Heart right ventricle (tissue), 16 donors: ENCODE measurements around the gene FRK. TPM values are rescaled to one million over a fixed set of nuclear protein-coding genes. Genes with fewer than 3 reads are reported as not detected.

Experiments used
- ATAC-seq, 8 donors: fragments of 200-7000 bp; cut with Tn5 transposase; one replicate each; pipeline ENCODE4 v1.9.1; 2020; ENCODE audit warnings: mild to moderate bottlenecking in 8 of 8, moderate library complexity in 8 of 8, moderate number of reproducible peaks in 1 of 8
- DNase-seq, 2 donors: peaks; one replicate each; pipeline ENCODE4 v3.0.0-alpha.2; 2020
- H3K27ac ChIP-seq, 10 donors: fragments of 200-600 bp; sonication (generic) in 2 of 10; one replicate each; pipeline versions ENCODE4 v1.5.0 to v1.8.0; 2020 to 2022; ENCODE audit warnings: mild to moderate bottlenecking in 3 of 10
- H3K27me3 ChIP-seq, 7 donors: fragments of 200-600 bp; one replicate each; pipeline ENCODE4 v1.8.0; 2021 to 2022; ENCODE audit warnings: mild to moderate bottlenecking in 2 of 7
- H3K36me3 ChIP-seq, 9 donors: fragments of 200-600 bp; sonication (generic) in 1 of 9; one replicate each; pipeline versions ENCODE4 v1.5.0 to v1.8.0; 2020 to 2022; ENCODE audit warnings: mild to moderate bottlenecking in 2 of 9
- H3K4me1 ChIP-seq, 9 donors: fragments of 200-600 bp; sonication (generic) in 1 of 9; one replicate each; pipeline versions ENCODE4 v1.5.0 to v1.8.0; 2020 to 2022; ENCODE audit warnings: mild to moderate bottlenecking in 4 of 9
- H3K4me3 ChIP-seq, 10 donors: fragments of 200-600 bp; sonication (generic) in 2 of 10; one replicate each; pipeline versions ENCODE4 v1.5.0 to v1.8.0; 2020 to 2022; ENCODE audit warnings: mild to moderate bottlenecking in 7 of 10, moderate library complexity in 2 of 10
- H3K9me3 ChIP-seq, 11 donors: fragments of 200-600 bp in 10 of 11; sonication (generic) in 2 of 11; one replicate each; pipeline versions ENCODE4 v1.5.0 to v1.8.0; 2013 to 2022; ENCODE audit warnings: mild to moderate bottlenecking in 2 of 11, control low read depth in 1 of 11, moderate library complexity in 1 of 11
- CTCF ChIP-seq, 9 donors: fragments of 200-600 bp; sonication (generic) in 2 of 9; IDR thresholded peaks; one replicate each; pipeline versions ENCODE4 v1.5.0 to v1.8.0; 2021 to 2022; ENCODE audit warnings: antibody characterized with exemption in 9 of 9, mild to moderate bottlenecking in 5 of 9, moderate library complexity in 1 of 9
- WGBS, 2 donors: extraction: QIAGEN DNeasy Blood & Tissue Kit; methylation state at CpG; one replicate each; pipeline ENCODE4 v1.1.7; 2013; ENCODE audit warnings: inconsistent platforms in 1 of 2; 5-methylcytosine and 5-hydroxymethylcytosine counted together
- intact Hi-C, 10 donors: fragments of 100-400 bp; cut with DNase I; formaldehyde crosslinking; loops; one replicate each; pipeline versions ENCODE4 v1.11.1 to v1.14.2; 2022
- polyA plus RNA-seq, 2 donors: library from polyadenylated mRNA; stranded (reverse); fragments of 200-250 nt; gene quantifications; one replicate each; pipeline ENCODE4 v1.2.3, GENCODE V29; 2013
- total RNA-seq, 10 donors: library from RNA; stranded (reverse); fragmentation: NEBNext Ultra II Directional in 3 of 10; extraction: Animal tissue kit (Norgen Biotek cat#: 25700) in 3 of 10; gene quantifications; one replicate each; pipeline versions ENCODE4 v1.2.1 to v1.2.4, GENCODE V29; 2021 to 2023
- donor health status: Arrhythmogenic right ventricular cardiomyopathy.
- donor health status: ischemic (EF 13 %, LVEDD 7.1; RV severe dilation, severe dysfunction).
- donor health status: healthy with polysubstance abuse.
- donor health status: DM: no; HTN: yes; CAD: no.
- donor health status: DM: no; HTN: no; CAD: no.
- donor health status: ischemic (EF 25% LVEDD 6.9; RV normal size, moderate dysfunction).
- donor health status: ischemic (EF 25% LVEDD 5.7; RV mildly dilated, moderate dysfunction).
- donor health status: healthy.
- donor health status: DM: yes; HTN: yes; CAD: no.
- donor health status: Ischemic cardiomyopathy.
- donor health status: ischemic (EF 35%, LVEDD 5.7; RV mildly dilated, moderate dysfunction).
- donor health status: nonischemic (EF 11% LVEDD 7.7; RV severe dilation, severe dysfunction).
- donor health status: DM: yes; HTN: yes; CAD: no.
- donor health status: PGD.
- donor health status: ischemic (EF 29% LVEDD 5.4; RV normal size, mild dysfunction).
- donor health status: nonischemic (EF 23%, LVEDD 6.1; RV moderate dilation, normal function).

The FRK gene
- total and polyA plus RNA-seq, 12 donors, result 0.61 to 10.6 (median 6.6) TPM

GRCh38 chr6:116101302-116101718 lies 40.6 kb upstream of the FRK start:
- peak in 1 of 2 donors; percentile 80 for DNase-seq
- H3K9me3 ChIP-seq, result peaks cover 0 to 5% (median under 1%) of the 10 kb centered on the region in 11 donors
- peaks cover 6 to 64% (median 44%) of the 10 kb centered on the region in 9 donors for H3K4me1 ChIP-seq
- WGBS, 2 donors, result 1 to 2% methylated on average over 12 of the region's 12 CpGs
- H3K27ac ChIP-seq, result peak overlapping the region; percentile 83 to 98 (median 96)
- no peaks in the 10 kb centered on the region for H3K27me3 ChIP-seq
- peak in 4 of 8 donors; percentile 1 to 15 (median 2) for ATAC-seq
- peak overlapping the region; percentile 71 to 94 (median 89) for H3K4me3 ChIP-seq
- H3K36me3 ChIP-seq, result no peaks in the 10 kb centered on the region
- intact Hi-C loops, result loop anchor here in 3 of 10 donors (2.0 to 10.0 kb wide), 3 partner anchors 91 to 487 kb away; no protein-coding TSS in a partner anchor
- TF ChIP-seq CTCF (IDR thresholded peaks at IDR 0.05), result no peak

GRCh38 chr6:116100419-116101301 lies 40.0 kb upstream of the FRK start, which contains the start of gene NT5DC1:
Gene NT5DC1 (plus strand): TSS chr6:116100853. CDS start chr6:116100931, 78 bp downstream.
- intact Hi-C loops, result loop anchor here in 3 of 10 donors (2.0 to 10.0 kb wide), 3 partner anchors 90 to 486 kb away; no protein-coding TSS in a partner anchor
- DNase-seq (peak; percentile 76 to 88), ATAC-seq (peak; percentile 94 to 98 (median 96))
- peak in 8 of 9 donors; percentile 16 to 61 (median 44) for TF ChIP-seq CTCF (IDR thresholded peaks at IDR 0.05)
- H3K27me3 ChIP-seq, result no peaks in the 10 kb centered on the region
- H3K36me3 ChIP-seq, result no peaks in the 10 kb centered on the region
- H3K4me1 ChIP-seq, result peaks cover 3 to 58% (median 38%) of the 10 kb centered on the region in 9 donors
- H3K4me3 ChIP-seq, result peak within 1 kb of the TSS; percentile 71 to 94 (median 89)
- 0 to 1% methylated on average over 76 to 87 of the region's 87 CpGs for WGBS, 2 donors
- H3K27ac ChIP-seq, result peak within 1 kb of the TSS; percentile 83 to 98 (median 96)
- H3K9me3 ChIP-seq, result peaks cover 0 to 11% (median 6%) of the 10 kb centered on the region in 11 donors

- Histone ChIP-seq H3K27me3 (no peaks in the 10 kb centered on the region), H3K4me3 (peak overlapping the region in 8 of 10 donors; percentile 71 to 93 (median 89))
- intact Hi-C loops, result loop anchor here in 7 of 10 donors (2.0 to 5.0 kb wide), 3 partner anchors 42 to 88 kb away; no protein-coding TSS in a partner anchor
Measured at GRCh38 chr6:116099036-116099435, 38.3 kb upstream of the FRK start.

More at GRCh38 chr6:116099036-116099435, 38.3 kb upstream of the FRK start:
- H3K9me3 ChIP-seq, result peaks cover 0 to 14% (median 6%) of the 10 kb centered on the region in 11 donors
- no peak for ATAC-seq
- no peak for TF ChIP-seq CTCF (IDR thresholded peaks at IDR 0.05)
- H3K27ac ChIP-seq, result peak overlapping the region in 8 of 10 donors; percentile 62 to 98 (median 96)
- no peaks in the 10 kb centered on the region for H3K36me3 ChIP-seq
- DNase-seq, result no peak
- WGBS, 2 donors, result 80 to 85% methylated on average over 1 of the region's 1 CpG
- H3K4me1 ChIP-seq, result peaks cover 3 to 49% (median 29%) of the 10 kb centered on the region in 9 donors
